DOHH2 (cell line): Measurements from ENCODE around the gene FAM120A.

Experiments used
- CTCF ChIP-seq: fragments of 200-600 bp; sonication (generic); IDR thresholded peaks from one replicate; pipeline ENCODE4 v1.5.1; 2014; ENCODE audit warnings: antibody characterized with exemption, mild to moderate bottlenecking, low read depth, low read length; ENCODE audit not compliant: poor library complexity, severe bottlenecking
- EZH2phosphoT487 ChIP-seq: fragments of 200-600 bp; sonication (generic); IDR thresholded peaks from 2 replicates; pipeline ENCODE4 v1.6.1; 2017; ENCODE audit warnings: borderline replicate concordance, mild to moderate bottlenecking, antibody characterized with exemption, low read length, moderate library complexity, mixed read lengths

- TF ChIP-seq EZH2phosphoT487, result no peak
- TF ChIP-seq CTCF, result no peak
Measured at GRCh38 chr9:93549611-93550010, 98.1 kb downstream of the FAM120A start.
